ENCODE measurements around the gene GPLD1.
A peak's percentile ranks its signal among the peaks of the same experiment; 100 is the strongest.
"Not testable (repeated sequence)": the region's sequence is repeated elsewhere in the genome, so short reads cannot be mapped to it uniquely, and the experiment has no call there.

The GPLD1 gene

DNA sequence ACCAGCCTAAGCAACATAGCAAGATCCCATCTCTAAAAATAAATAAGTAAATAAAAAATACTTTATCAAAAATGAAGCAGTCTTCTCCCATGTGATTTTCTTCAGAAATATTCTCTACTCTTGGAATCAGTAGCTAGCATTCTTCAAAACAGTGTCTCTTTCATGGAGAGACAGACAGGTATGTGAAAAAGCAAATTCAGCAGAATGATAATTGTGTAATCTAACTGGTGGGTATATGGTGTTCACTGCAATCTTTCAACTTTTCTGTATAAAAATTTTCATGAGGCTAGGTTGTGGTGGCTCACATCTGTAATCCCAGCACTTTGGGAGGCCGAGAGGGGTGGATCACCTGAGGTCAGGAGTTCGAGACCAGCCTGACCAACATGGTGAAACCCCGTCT is 78.8 kb downstream of the GPLD1 start:
- DNase-seq (ENCODE audit: low spot score), result no peak

DNA sequence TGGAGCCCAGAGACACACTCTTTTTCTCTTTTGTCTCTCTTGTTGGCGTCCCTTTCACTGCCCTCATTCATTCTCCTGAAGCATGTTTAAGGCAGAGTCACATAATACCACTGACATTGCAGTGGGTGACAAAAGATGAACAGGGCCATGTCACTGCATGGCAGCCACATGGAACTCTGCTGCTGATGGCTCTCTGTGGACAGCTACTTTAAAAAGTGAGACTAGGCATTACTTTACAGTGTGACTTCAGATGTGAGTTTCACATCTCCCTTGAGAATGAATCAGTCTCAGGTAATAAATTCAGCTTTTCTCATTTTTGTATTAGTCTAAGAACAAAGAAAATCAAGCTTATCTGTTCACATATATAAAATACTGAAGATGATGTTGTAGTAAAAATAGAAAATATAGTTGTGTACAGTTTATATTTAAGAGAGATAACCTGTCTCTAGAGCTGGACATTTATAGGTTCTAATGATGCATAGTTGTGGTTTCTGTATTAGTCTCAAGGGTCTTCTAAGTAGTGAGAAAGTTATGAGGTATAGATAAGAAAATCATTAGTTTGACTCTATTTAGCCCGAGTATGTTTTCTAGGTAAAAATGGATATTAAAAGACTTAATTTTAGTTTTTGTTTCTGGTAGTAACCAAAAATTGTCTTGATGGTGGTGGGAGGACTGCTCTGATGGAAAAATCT is 80.5 kb downstream of the GPLD1 start:
- no peak for DNase-seq (ENCODE audit: low spot score)

DNA sequence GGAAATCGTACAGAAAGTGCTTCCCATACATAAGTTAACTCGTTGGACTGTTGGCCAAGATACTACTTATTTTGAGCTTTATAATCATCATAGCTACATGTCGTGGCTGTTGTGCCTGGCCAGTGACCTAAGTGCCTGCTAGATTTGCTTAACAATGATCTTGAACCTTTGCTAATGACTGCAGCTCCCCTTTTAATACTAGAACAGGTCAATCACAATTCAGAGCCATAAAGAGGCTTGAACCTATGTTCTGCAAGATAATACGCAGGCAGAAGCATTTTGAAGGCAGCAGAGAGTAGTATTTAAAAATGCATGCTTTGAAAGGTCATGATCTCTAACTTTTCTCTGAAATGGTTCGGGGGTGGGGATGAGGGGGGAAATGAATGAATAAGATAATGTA is 84.1 kb downstream of the GPLD1 start:
- no peak for DNase-seq (ENCODE audit: low spot score)

- no peak for DNase-seq (ENCODE audit: low spot score)
Observed at GRCh38 chr6:24403501-24403824, 85.9 kb downstream of the GPLD1 start.

DNA sequence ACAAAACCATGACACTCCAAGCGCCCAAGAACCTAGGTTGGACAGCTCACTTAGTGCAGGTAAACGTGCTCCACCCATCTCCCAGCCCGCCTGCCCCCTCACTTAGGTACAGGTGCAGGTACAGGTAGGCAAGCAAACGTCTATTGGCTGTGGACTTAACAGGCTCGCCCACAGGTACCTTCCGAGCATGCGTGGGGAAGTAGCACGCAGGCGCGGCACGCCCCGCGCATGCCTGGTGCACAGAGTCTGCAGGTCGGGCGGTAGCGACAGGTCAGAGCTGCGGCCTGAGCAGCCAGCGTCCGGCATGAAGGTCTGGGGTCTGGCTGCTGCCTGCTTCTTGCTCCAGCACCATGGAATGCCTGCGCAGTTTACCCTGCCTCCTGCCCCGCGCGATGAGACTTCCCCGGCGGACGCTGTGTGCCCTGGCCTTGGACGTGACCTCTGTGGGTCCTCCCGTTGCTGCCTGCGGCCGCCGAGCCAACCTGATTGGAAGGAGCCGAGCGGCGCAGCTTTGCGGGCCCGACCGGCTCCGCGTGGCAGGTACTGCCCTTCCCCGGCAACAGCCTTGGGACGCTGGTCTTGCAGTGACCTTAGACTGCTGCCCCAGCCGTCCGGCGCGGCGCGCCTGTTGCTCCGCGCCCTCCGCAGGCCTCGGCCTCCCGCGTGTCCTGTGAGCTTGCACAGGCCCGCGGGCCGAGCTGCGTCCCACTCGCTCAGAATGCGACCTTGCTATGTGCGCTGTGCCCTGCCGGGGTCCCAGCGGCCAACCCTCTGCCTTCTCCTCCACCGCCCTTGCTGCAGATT is 86.5 kb downstream of the GPLD1 start, which contains the start of gene MRS2:
MRS2 (plus strand) TSS at position 240 of the 804 bp plus-strand sequence; CDS start at position 351, 111 bp downstream.
- peak; percentile 72 for DNase-seq (ENCODE audit: low spot score)

DNA sequence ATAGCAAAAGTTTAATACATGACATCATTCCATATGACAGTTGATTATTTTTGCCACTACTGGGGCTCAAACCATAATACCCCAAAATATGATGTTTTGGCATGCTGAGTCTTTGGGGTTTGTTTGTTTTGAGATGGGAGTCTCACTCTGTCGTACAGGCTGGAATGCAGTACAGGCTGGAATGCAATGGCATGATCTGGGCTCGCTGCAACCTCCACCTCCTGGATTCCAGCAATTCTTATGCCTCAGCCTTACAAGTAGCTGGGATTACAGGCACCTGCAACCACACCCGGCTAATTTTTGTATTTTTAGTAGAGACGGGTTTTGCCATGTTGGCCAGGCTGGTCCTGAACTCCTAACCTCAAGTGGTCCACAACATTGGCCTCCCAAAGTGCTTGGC is 87.9 kb downstream of the GPLD1 start:
- DNase-seq (ENCODE audit: low spot score), result no peak

DNA sequence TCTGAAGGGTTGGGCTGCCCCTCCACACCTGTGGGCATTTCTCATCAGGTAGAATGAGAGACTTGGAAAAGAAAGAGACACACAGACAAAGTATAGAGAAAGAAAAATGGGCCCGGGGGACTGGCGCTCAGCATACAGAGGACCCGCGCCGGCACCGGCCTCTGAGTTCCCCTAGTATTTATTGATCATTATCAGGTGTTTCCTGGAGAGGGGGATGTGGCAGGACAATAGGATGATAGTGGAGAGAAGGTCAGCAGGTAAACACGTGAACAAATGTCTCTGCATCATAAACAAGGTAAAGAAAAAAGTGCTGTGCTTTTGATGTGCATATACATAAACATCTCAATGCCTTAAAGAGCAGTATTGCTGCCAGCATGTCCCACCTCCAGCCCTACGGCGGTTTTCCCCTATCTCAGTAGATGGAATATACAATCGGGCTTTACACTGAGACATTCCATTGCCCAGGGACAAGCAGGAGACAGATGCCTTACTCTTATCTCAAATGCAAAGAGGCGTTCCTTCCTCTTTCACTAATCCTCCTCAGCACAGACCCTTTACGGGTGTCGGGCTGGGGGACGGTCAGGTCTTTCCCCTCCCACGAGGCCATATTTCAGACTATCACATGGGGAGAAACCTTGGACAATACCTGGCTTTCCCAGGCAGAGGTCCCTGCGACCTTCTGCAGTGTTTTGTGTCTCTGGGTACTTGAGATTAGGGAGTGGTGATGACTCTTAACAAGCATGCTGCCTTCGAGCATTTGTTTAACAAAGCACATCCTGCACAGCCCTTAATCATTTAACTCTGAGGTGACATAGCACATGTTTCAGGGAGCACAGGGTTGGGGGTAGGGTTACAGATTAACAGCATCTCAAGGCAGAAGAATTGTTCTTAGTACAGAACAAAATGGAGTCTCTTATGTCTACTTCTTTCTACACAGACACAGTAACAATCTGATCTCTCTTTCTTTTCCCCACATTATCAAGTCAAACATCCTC is 89.0 kb downstream of the GPLD1 start:
- not testable (repeated sequence) for DNase-seq (ENCODE audit: low spot score)

DNA sequence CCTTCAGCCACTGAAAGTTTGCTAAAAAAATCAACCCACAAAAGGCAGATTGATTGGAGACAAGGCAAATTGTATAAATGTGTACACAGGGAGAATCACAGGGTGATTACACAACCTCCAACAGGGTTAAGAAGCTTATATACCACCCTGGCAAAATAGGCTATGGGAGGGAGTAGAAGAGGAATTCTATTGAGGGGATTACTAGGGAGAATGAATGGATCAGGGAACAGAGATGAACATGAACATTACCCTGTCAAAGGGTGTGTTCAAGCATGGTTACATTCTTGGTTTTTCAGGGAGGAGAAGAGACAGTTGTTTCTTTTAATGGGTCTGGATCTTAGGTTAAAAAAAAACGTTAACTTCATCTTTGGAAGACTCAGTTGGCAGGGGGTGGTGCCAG is 91.7 kb downstream of the GPLD1 start:
- DNase-seq (ENCODE audit: low spot score), result no peak

- no peak for DNase-seq (ENCODE audit: low spot score)
Observed at GRCh38 chr6:24396824-24397223, 92.6 kb downstream of the GPLD1 start.

DNA sequence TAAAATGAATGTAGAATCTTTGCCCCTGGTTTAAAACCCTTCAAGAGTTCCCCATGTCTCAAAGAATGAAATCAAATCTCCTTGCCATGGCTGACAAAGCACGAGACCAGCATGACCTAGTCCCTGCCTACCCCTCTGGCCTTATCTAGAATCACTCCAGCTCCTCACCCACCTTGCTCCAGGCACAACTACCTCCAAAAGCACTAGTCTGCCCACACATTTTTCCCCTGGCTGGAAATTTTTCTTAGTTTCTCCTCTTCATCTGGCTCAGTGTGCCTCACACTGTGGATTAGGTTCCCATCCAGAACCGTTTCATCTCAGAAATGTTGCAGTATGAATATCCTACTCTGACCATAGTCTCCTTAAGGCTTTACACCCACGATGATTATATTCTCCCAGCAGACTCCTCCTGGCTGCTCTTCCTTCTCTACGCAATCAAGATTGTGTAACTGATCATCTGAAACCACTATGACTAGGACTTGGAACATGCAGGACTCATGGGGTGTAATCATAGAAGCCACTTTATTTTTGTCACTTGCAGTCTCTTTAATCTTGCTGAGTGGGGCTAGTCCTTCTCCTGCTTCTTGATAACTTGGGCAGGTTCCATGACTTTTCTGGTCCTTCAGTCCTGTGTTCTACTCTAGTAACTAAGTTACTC is 94.5 kb downstream of the GPLD1 start:
- DNase-seq (ENCODE audit: low spot score), result no peak

- no peak for DNase-seq (ENCODE audit: low spot score)
Observed at GRCh38 chr6:24394061-24394779, 95.2 kb downstream of the GPLD1 start.

GRCh38 chr6:24391756-24392405 is 97.5 kb downstream of the GPLD1 start:
- DNase-seq (ENCODE audit: low spot score), result no peak

GRCh38 chr6:24391208-24391607 is 98.2 kb downstream of the GPLD1 start:
- DNase-seq (ENCODE audit: low spot score), result no peak

DNA sequence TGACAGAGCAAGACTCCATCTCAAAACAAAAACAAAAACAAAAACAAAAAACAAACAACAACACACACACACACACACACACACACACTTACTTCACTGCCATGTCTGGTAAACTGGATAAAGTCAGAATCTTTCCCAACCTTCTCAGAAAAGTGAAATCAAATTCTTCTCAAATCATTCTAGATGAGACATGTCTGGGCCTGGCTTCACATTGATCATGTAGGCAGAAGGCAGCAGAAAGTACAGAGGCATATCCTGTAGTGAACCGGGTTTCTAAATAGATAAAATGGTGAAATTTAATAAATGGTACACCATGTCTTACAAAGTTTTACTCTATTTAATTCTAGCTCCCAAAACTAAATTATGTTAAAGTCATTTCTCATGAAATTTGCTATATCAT is 101.6 kb downstream of the GPLD1 start:
- DNase-seq (ENCODE audit: low spot score), result no peak

DNA sequence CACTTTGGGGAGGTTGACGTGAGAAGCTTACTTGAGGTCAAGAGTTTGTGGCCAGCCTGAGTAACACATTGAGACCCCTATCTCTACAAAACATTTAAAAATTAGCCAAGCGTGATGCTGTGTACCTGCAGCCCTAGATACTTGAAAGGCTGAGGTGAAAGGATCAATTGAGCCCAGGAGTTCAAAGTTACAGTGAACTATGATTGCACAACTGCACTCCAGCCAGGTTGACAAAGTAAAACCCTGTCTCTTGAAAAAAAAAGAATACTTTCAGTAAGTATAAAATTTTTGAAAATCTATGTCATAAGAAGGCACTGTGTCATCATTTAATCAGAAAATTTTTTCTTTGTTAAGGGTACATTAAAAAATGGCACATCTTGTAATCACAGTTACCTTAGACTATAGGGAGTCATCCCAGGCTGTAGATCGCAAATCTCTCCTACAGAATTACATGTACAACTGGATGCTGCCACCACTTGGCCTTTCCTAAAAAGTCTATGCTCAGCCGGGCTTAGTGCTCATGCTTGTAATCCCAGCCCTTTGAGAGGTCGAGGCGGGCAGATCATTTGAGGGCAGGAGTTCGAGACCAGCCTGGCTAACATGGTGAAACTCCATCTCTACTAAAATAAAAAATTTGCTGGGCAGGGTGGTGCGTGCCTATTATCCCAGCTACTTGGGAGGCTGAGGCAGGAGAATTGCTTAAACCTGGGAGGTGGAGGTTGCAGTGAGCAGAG is 103.7 kb downstream of the GPLD1 start:
- no peak for DNase-seq (ENCODE audit: low spot score)

- DNase-seq (ENCODE audit: low spot score), result not testable (repeated sequence)
Observed at GRCh38 chr6:24384369-24385130, 104.8 kb downstream of the GPLD1 start.

DNA sequence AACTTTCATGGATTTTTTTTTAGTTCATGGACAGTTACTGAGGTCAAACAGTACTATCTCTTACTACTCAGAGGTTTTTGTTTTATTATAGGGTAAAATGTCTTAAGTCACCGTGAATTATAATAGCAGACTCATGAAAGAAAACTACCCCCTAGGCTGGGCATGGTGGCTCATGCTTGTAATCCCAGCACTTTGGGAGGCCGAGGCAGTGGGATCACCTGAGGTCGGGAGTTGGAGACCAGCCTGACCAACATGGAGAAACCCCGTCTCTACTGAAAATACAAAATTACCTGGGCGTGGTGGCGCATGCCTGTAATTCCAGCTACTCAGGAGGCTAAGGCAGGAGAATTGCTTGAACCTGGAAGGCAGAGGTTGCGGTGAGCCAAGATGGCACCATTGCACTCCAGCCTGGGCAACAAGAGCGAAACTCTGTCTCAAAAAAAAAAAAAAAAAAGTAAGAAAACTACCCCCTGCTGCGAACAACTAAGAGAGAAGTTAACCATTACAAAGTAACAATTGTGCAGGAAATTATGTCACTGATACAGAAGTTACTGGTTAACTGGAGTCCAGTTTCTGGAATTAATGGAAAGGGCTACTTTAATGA is 106.4 kb downstream of the GPLD1 start:
- DNase-seq (ENCODE audit: low spot score), result not testable (repeated sequence)

DNA sequence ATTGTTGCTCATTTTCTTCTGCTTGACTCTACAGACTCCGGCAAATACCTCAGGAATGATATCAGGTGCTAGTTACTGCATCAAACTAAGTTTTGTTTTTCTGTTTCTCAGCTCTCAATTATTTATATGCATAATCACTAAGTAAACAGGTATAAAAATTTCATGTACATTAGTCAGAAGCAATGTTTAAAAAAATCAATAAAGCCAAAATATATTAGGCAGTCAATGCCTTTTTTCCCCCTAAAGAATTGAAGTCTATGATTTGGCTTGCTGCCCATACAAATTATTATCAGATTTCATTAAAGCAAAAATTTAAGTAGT is 107.2 kb downstream of the GPLD1 start:
- no peak for DNase-seq (ENCODE audit: low spot score)
